Peyer's patch (tissue), 4 donors: ENCODE results near the gene CTNNBL1. TPM values are rescaled to one million over a fixed set of nuclear protein-coding genes. Genes with fewer than 3 reads are reported as not detected.

ENCODE experiments used
- DNase-seq, 3 donors: peaks; one replicate each; pipeline ENCODE4 v3.0.0-alpha.2; 2017 to 2019
- H3K27ac ChIP-seq, 4 donors: fragments of 200-600 bp; sonication (generic); one replicate each; pipeline ENCODE4 v1.5.1; 2016 to 2019
- H3K27me3 ChIP-seq, 2 donors: fragments of 200-600 bp; sonication (generic); one replicate each; pipeline ENCODE4 v1.5.1; 2019
- H3K36me3 ChIP-seq, 3 donors: fragments of 200-600 bp; sonication (generic); one replicate each; pipeline ENCODE4 v1.5.1; 2016 to 2019
- H3K4me1 ChIP-seq, 4 donors: fragments of 200-600 bp; sonication (generic); one replicate each; pipeline ENCODE4 v1.5.1; 2016 to 2019
- H3K4me3 ChIP-seq, 4 donors: fragments of 200-600 bp; sonication (generic); 1 replicate in 3 of 4; 2 replicates in 1 of 4; pipeline ENCODE4 v1.5.1; 2016 to 2019; ENCODE audit warnings: mild to moderate bottlenecking in 1 of 4
- H3K9me3 ChIP-seq, 4 donors: fragments of 200-600 bp; sonication (generic); one replicate each; pipeline ENCODE4 v1.5.1; 2016 to 2019; ENCODE audit warnings: mild to moderate bottlenecking in 1 of 4
- CTCF ChIP-seq, 6 experiments: fragments of 450-650 bp in 4 of 6; fragments of 200-600 bp in 2 of 6; sonication (generic) in 1 of 6; IDR thresholded peaks; one replicate each; pipeline ENCODE4 v1.5.1; 2017 to 2019; ENCODE audit warnings: antibody characterized with exemption in 6 of 6, mild to moderate bottlenecking in 3 of 6, moderate library complexity in 1 of 6
- POLR2A ChIP-seq, 2 donors: fragments of 450-650 bp; IDR thresholded peaks; one replicate each; pipeline ENCODE4 v1.5.1; 2017; ENCODE audit warnings: antibody characterized with exemption in 2 of 2, mild to moderate bottlenecking in 2 of 2, moderate library complexity in 2 of 2
- total RNA-seq, 4 donors: library from RNA; depleted of rRNA; stranded (reverse); fragments of >200 nt; gene quantifications; one replicate each; pipeline ENCODE4 v1.1.0, GENCODE V29; 2016

The CTNNBL1 gene
- total RNA-seq, 4 donors from 2014 or later = 16.3 to 30.2 (median 23.6) TPM

- Histone ChIP-seq H3K9me3 (no peaks in the 10 kb centered on the region), H3K36me3 (no peaks in the 10 kb centered on the region), H3K27ac (no peak overlapping the region), H3K27me3 (no peaks in the 10 kb centered on the region), H3K4me3 (no peak overlapping the region), H3K4me1 (no peaks in the 10 kb centered on the region)
- DNase-seq = no peak
- TF ChIP-seq POLR2A (IDR thresholded peaks at IDR 0.05) (no peak), CTCF (IDR thresholded peaks at IDR 0.05) (no peak)
Measured at GRCh38 chr20:37893566-37894241, 199.9 kb downstream of the CTNNBL1 start.

GRCh38 chr20:37894454-37894853, 200.6 kb downstream of the CTNNBL1 start:
- no peaks in the 10 kb centered on the region for H3K27me3 ChIP-seq
- no peak for DNase-seq

GRCh38 chr20:37895166-37895565, 201.3 kb downstream of the CTNNBL1 start:
- no peak for DNase-seq
- Histone ChIP-seq H3K27ac (no peak overlapping the region), H3K9me3 (no peaks in the 10 kb centered on the region), H3K36me3 (no peaks in the 10 kb centered on the region), H3K4me1 (no peaks in the 10 kb centered on the region), H3K27me3 (no peaks in the 10 kb centered on the region), H3K4me3 (no peak overlapping the region)
- TF ChIP-seq POLR2A (IDR thresholded peaks at IDR 0.05) = no peak
- no peak for TF ChIP-seq CTCF (IDR thresholded peaks at IDR 0.05)

More at GRCh38 chr20:37894454-37894853, 200.6 kb downstream of the CTNNBL1 start:
- Histone ChIP-seq H3K4me3 (no peak overlapping the region), H3K9me3 (no peaks in the 10 kb centered on the region), H3K27ac (no peak overlapping the region), H3K4me1 (no peaks in the 10 kb centered on the region), H3K36me3 (no peaks in the 10 kb centered on the region)
- TF ChIP-seq CTCF (IDR thresholded peaks at IDR 0.05) = no peak
- no peak for TF ChIP-seq POLR2A (IDR thresholded peaks at IDR 0.05)

- H3K9me3 ChIP-seq = no peaks in the 10 kb centered on the region
- H3K4me1 ChIP-seq = peaks cover 0 to 1% (median 0%) of the 10 kb centered on the region in 4 donors
- TF ChIP-seq CTCF (IDR thresholded peaks at IDR 0.05) (no peak), POLR2A (IDR thresholded peaks at IDR 0.05) (no peak)
- no peak overlapping the region for H3K4me3 ChIP-seq
- H3K27ac ChIP-seq = no peak overlapping the region
- no peak for DNase-seq
- H3K27me3 ChIP-seq = no peaks in the 10 kb centered on the region
- H3K36me3 ChIP-seq = no peaks in the 10 kb centered on the region
Measured at GRCh38 chr20:37896932-37897548, 203.2 kb downstream of the CTNNBL1 start.

- no peak for DNase-seq
- H3K27me3 ChIP-seq = peaks cover 0 to 11% of the 10 kb centered on the region in 2 donors
- H3K36me3 ChIP-seq = no peaks in the 10 kb centered on the region
- H3K4me3 ChIP-seq = no peak overlapping the region
- no peak overlapping the region for H3K27ac ChIP-seq
- H3K4me1 ChIP-seq = peaks cover 0 to 16% (median 5%) of the 10 kb centered on the region in 4 donors
- H3K9me3 ChIP-seq = no peaks in the 10 kb centered on the region
- no peak for TF ChIP-seq CTCF (IDR thresholded peaks at IDR 0.05)
- TF ChIP-seq POLR2A (IDR thresholded peaks at IDR 0.05) = no peak
Measured at GRCh38 chr20:37898233-37899104, 204.6 kb downstream of the CTNNBL1 start.
